Stimulated activated CD4-positive, alpha-beta T cell treated with anti-CD3 and anti-CD28 coated beads, Interleukin-4, amount 100 ng/mL, for 24 hours (primary cell): ENCODE measurements around the gene LRRC31.
A peak's percentile ranks its signal among the peaks of the same experiment; 100 is the strongest.

Experiments
- DNase-seq: peaks from one replicate; pipeline ENCODE4 v3.0.0-alpha.2; 2020

Gene LRRC31

GRCh38 chr3:169812332-169813235, 57.2 kb downstream of the LRRC31 start, which contains the start of the genes LRRC34 and LRRIQ4:
LRRC34 (minus strand) TSS chr3:169812904; CDS start chr3:169812548, 356 bp downstream.
LRRIQ4 (plus strand) TSS chr3:169812870; CDS start chr3:169821922, 9,052 bp downstream.
- peak; percentile 73 for DNase-seq

DNA sequence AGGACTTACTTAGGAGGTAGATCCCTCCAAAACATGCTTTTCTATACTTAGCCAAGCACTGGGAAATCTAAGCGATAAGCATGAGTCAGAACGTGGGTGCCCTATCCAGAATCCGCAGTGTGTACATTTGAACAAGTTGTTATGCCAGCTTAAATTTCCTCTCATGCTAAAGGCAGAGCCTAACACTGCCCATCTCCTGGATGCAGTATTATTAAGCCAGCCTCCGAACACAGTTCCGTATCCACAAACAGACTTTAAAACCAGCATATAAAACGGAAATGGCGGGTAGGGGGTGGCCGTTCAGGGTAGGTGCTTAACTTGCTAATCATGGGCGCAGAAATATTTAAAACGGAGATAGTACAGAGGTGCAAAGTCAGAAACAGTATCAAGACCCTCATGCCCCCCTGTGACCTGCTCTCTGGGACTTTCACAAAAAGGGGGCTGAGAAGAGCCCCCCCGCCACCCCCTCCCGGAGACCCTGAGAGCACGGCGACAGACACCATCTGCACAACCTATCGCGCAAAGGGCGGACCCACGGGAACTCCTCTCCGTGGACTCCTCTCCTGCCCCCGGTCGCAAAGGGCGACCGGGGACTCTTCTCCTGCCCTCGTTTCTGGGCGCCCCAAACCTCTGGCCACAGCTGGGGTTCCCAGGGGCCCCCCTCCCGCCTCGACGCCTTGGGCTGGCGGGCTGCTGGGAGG, 58.0 kb downstream of the LRRC31 start:
- no peak for DNase-seq

DNA sequence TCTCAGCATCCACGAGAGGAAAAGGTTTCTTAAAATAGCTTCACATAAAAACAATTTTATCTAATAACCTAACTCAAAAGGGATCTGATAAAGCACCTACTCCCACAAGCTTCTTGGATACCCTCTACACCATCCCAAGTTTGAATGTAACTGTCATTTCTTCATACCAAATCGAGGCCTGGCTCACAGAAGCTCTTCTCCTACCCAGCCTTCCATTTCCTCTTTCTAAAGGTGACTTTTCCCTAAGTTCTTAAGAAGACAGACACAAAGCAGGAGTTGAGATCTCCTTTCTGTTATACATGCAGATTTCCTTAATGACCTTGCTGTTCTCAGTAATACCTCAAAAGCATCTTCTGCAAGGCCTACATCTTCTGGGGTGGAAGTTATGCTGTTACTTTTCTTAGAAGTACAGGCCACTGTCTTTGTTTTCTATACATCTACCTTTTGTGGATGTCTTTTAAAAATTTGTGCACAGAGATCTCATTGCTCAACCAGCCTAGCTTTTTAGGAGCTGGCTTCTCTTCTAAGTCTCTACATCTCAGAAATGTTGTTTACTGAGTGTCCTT, 60.4 kb downstream of the LRRC31 start:
- no peak for DNase-seq

- DNase-seq, result no peak
Observed at GRCh38 chr3:169804681-169805080, 65.1 kb downstream of the LRRC31 start.

DNA sequence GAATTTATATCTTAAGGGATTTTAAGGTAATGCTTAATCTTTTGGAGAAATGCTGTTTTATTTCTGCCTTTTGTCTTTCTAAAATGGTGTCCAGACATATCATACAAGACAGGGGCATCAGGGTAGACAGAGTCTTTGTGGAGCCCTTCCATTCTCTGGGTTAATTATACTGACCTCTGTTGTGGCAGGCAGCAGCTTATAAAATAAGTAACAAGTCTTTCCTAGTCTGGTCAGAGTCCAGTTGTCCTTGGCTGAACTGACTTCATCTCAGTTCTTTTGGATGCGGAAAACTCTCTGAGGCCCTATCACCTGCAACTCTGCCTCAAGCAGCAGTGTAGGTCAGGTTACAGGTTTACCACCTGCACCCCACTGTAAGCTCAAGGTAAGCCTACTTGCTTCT, 77.4 kb downstream of the LRRC31 start:
- DNase-seq, result no peak

DNA sequence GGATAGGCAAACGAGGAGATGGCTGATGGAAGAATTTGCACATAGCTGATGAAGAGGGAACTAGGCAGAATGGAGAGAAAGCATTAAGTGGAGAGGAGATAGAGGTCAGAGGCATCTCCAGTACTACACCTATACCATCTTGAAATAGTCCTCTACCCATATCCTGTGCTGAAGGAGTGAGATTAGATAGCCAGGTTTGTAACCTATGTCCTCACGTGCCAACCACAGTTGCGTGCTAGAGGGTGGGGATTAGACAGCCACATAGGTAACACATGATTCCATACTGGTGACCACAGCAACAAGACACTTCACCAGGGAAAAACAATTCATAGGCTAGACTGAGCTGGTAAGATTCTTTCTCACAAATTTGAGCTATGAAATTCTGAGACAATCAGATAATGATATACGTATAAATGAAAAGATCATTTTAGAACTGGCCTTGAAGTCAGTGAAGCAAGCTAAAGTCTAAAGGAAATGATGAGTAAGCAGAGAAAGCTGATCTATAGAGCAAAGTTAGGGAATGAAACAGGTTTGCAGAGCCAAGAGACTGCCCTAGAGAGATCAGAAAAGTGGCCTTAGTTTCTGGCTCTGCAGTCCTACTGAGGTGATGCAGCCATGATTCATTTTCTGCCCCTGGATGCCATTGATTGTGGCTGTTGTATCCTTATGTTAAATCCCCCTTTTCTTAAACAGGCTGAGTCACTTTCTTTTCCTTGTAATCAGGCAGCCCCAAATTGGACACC, 78.9 kb downstream of the LRRC31 start:
- no peak for DNase-seq

DNA sequence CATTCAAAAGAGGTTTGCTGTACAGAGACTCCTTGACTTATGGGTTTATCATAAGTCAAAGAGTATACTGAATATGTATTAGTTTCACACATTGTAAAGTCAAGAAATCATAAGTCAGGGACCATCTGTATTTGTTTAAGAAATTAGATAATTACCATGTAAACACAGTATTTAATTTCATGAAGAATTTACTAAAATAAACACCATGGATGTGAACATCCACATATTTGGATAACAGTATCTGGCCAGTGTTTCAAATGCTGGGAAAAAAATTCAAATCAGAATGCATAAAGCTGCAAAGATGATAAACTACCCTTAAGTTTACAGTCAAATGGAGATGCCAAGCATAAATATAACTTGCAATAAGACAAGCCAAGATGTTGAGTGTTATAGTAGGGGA, 79.5 kb downstream of the LRRC31 start:
- no peak for DNase-seq
